AG08396 (cell line): Measurements from ENCODE around the gene PAFAH1B2.

Source experiments
- DNase-seq: peaks from one replicate; pipeline ENCODE4 v3.0.0; 2012; ENCODE audit warnings: low spot score, mixed read lengths

Gene PAFAH1B2

GRCh38 chr11:117221775-117222517 is 77.9 kb downstream of the PAFAH1B2 start:
- no peak for DNase-seq

DNA sequence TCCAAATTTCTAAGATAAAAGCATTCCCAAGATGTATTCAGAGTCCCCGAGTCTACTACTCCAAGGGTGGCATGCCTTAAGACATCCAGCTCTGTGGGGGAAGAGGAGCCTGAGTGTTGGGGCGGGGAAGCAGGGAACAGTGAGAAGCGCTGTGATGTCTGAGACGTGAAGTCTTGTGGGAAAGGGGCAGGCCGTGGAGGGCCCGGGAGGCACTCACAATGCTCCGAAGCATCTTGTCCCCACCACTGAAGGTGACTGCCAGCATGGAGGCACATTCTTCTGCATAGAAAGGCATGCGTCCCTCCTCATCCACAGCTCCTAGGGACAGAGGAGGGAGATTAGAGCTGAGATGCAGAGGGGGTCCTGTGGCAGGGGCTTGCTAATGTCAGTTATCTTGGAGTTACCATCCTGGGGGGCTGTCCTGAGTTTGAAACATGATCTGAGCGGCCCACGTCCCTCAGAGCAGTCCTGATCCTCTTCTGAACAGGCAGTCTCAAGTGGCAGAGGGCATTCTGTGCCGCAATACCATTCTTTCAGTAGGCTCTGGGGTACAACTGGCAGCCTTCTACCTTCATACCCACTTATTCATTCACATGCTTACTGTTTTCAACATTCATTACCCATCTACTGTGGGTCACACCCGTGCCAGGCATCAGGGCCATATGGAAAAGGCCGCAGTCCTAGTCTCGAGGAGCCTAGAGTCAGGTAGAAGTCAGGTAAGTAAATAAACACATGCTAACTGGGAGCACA is 79.1 kb downstream of the PAFAH1B2 start:
- DNase-seq = no peak

DNA sequence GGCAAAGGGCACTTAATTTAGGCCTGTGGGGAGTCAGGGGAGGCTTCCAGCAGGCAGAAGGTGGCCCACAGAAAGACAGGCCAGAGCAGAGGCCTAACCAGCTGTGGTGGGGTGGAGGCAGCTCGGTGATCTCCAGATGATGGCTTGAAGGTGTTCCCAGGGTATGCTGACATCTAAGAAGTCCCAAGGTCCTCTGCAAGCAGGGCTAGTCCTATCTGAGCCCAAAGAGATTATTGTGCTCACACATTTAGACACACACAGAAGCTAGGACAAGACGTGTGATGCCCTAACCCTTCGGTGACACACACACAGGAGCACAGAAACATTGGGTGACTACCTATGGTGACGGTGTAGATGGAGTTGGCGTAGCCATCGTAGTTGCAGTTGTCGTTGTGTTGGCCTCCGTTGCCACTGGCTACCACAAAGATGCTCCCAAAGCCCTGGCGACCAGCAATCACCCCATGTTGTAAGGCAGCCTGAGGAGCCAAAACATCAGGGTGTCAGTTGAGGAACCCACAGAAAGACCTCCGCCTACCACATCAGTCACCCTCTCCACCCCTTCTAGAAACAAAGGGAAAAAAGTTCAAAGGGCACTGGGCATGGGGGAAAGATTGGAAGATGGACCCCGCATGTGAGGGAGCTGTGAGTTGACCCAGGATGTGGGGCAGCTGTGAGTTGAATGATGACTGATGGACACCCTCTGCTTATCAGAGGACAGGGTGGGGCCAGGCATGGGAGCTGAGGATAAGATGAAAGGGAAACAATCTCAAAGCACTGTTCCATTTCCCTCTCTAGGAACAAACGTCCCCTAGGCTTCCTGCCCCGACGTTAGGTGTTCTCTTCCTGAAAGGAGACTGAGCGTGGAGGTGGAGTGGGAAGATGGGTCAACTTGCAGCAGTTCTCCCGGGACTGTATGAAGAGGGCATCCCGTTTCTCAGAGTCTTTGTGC is 79.9 kb downstream of the PAFAH1B2 start:
- DNase-seq = no peak

DNA sequence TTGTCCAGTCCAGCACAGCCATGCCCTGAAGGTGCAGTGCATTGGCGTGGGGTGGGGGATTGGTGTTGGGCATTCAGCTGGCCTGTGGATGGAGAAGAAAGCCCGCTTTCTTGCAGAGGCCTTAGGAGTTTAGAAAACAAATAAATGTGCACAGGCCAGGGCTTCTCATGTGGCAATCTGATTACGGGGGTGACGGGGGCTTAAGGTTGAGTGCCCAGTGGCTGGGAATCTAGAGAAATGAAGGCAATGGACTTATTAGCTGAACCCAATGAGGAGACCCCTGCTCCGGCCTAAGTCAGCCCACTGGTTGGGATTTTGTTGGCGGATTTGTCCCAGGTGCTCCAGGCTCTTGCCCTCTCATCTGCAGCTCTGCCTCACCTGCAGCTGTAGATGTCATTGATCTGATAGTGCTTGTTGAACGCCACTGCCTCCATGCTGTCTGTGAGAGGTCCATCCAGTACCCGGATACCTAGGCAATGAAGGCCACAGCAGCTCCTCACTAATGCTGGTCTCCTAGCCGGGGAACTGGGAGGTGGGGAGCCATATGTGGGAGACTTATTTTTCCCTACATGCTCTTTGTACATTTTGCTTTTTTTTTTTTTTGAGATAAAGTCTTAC is 81.6 kb downstream of the PAFAH1B2 start:
- no peak for DNase-seq
